HUES6 (cell line): ENCODE results near the gene POLR3K.
"Not testable (repeated sequence)": the region's sequence is repeated elsewhere in the genome, so short reads cannot be mapped to it uniquely, and the experiment has no call there.

Experiments used
- H3K27ac ChIP-seq: 2 replicates; pipeline ENCODE4 v1.7.0; 2013; ENCODE audit warnings: low read depth, mild to moderate bottlenecking, low read length, inconsistent platforms
- H3K27me3 ChIP-seq: 2 replicates; pipeline ENCODE4 v1.6.1; 2013; ENCODE audit warnings: low read length; ENCODE audit not compliant: control insufficient read depth, insufficient read depth
- H3K36me3 ChIP-seq: 2 replicates; pipeline ENCODE4 v1.6.1; 2013; ENCODE audit warnings: low read length; ENCODE audit not compliant: control insufficient read depth, insufficient read depth
- H3K4me1 ChIP-seq: 2 replicates; pipeline ENCODE4 v1.6.1; 2013; ENCODE audit warnings: low read length; ENCODE audit not compliant: control insufficient read depth, insufficient read depth
- H3K4me3 ChIP-seq: 2 replicates; pipeline ENCODE4 v1.5.1; 2013; ENCODE audit warnings: low read depth, low read length
- H3K9ac ChIP-seq: one replicate; pipeline ENCODE4 v1.6.1; 2013; ENCODE audit warnings: mild to moderate bottlenecking, low read length
- H3K9me3 ChIP-seq: 2 replicates; pipeline ENCODE4 v1.6.1; 2013; ENCODE audit warnings: low read depth, low read length; ENCODE audit not compliant: control insufficient read depth, insufficient read depth

POLR3K gene

DNA sequence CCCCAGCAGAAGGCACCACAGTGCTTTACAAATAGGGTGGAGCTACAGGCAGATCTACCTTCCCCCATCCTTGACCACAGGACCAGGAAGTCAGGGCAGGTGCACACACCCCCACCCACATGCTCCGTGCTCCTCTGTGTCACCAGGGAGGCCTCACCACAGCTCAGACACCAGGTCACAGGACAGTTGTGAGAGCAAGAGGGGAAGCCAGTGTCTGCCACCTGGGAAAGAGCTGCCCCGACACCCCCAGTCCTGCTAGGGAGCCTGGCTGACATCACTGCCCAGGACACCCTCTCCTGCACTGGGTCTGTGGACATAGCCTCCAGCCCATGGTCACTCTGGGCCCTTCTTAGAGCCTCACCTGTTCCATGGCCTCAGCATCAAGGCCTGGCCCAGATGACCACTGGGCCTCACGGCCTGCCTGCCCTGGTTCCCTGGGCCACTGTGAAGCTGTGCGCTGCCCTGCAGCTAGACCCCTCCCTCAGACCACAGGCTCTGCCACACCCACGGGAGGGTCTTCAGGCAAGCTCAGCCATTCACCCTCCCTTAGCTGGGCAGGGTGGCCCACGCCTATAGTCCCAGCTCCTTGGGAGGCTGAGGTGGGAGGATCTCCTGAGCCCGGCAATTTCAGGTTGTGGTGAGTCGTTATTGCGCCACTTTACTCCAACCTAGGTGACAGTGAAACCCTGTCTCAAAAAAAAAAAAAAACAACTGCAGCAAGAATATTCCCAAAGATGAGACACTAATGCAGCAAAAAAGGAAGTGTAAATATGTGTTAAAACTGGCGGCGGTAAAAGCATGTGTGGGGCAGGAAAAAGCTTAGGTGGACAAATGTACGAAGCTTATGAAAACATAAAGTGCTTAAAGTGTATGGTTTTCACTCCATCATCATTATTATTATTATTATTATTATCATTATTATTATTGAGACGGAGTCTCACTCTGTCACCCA, 14.2 kb downstream of the POLR3K start:
- Histone ChIP-seq H3K4me1 (no peaks in the 10 kb centered on the region), H3K27me3 (no peaks in the 10 kb centered on the region), H3K9ac (no peak overlapping the region), H3K36me3 (peaks cover 64% of the 10 kb centered on the region), H3K27ac (no peak overlapping the region), H3K4me3 (no peak overlapping the region), H3K9me3 (peaks cover 10% of the 10 kb centered on the region; the same call in 1 of the 2 replicates)

DNA sequence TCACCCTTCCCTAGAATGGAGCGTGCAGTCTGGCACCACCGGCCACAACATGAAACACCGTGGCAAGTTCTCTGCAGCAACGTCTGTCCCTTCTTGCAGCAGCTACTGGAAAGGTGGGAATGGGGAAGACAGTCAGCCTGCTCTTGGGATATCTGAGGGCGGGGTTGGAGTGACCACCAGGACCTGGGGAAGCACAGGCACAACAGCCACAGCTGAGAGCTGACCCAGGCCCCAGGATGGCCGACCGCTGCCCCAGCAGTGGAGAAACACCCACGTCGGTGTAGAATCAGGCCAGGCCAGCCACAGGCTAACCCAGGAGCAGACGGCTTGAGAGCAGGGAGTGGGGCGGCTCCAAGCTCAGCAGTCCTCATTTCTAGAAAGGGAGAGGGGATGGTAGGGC, 15.2 kb downstream of the POLR3K start:
- not testable (repeated sequence) for H3K27me3 ChIP-seq, H3K27ac ChIP-seq, H3K9me3 ChIP-seq, H3K4me3 ChIP-seq, H3K9ac ChIP-seq, H3K4me1 ChIP-seq
- peaks cover 58% of the 10 kb centered on the region for H3K36me3 ChIP-seq

DNA sequence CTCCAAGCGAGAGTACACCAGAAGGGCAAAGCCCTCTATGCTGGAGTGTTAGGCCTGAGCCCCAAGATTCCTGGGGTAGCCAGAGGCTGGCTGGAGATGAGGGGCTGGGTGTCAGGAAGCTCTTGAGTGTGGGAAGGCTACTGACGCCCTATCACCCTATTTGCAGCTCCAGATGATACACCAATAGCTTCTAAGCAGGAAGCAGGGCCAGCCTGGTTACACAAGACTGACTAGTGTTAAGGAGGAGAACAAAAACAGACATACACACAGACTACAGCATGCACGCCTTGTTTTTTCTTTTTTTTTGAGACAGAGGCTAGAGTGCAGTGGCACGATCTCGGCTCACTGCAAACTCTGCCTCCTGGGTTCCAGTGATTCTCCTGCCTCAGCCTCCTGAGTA, 15.9 kb downstream of the POLR3K start:
- no peak overlapping the region for H3K9ac ChIP-seq
- H3K27me3 ChIP-seq: no peaks in the 10 kb centered on the region
- no peak overlapping the region for H3K4me3 ChIP-seq
- no peaks in the 10 kb centered on the region for H3K4me1 ChIP-seq
- H3K27ac ChIP-seq: no peak overlapping the region
- peaks cover 51% of the 10 kb centered on the region for H3K36me3 ChIP-seq
- peaks cover 6% of the 10 kb centered on the region; the same call in 1 of the 2 replicates for H3K9me3 ChIP-seq

DNA sequence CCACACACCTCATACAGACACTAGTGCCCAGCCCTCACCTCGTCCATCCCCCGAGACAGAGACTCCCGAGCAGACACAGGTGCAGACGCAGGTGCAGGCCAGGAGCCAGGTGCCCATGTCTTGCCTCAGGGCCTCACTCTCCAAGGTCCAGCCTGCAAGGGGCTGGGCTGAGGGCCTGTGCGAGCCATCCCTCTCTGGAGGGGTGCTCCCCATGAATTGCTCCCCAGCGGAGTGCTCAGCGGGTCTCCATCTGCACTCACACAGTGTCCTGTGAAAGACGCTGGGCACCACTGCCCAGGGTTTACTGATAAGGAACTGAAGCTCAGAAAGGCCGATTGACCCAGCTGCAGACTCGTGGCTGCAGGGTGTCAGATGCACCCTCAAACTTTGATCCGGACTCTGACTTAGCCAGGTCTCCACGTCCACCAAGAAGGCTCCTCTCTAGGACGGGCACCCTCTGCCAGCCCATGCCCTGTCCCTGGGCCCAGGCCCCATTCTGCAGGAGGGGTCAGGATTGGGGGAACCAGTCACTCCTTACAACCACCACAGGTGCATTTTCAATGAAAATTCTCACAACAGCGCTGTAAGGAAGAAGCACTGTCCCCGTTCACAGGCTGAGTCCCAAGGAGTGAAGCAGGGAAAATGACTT, 16.9 kb downstream of the POLR3K start:
- Histone ChIP-seq H3K36me3 (peaks cover 41% of the 10 kb centered on the region), H3K9ac (no peak overlapping the region), H3K27ac (no peak overlapping the region), H3K4me3 (no peak overlapping the region), H3K9me3 (no peaks in the 10 kb centered on the region), H3K27me3 (no peaks in the 10 kb centered on the region), H3K4me1 (no peaks in the 10 kb centered on the region)

DNA sequence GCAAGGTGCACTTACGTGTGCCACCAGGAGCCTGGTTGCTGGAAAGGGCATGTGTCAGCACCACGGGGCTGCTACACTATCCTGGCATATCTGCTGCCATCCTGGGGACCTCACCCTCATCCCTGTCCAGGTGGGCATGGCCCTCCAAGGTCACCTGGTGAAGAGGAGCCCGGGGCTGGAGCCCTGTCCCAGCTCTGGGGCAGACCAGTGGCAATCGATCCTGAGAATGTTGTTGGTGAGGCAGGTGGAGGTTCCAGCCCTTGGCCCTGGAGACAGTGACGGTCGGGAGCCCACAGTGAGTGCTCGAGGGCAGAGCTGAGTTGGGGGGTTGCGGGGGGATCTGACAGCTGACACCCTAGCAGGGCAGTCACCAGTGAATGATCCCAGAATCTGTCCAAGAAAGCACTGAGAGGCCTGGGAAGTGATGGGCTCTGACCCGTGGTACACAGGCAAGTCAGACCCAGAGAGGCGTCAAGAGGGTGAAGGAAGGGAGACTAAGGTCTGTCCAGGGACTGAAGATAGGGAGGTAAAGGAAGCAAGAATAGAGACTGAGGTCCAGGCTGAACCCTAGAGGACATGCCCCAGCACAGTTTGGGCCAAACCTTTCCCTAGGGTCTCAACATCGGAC, 17.6 kb downstream of the POLR3K start:
- no peak overlapping the region for H3K4me3 ChIP-seq
- no peaks in the 10 kb centered on the region for H3K9me3 ChIP-seq
- no peaks in the 10 kb centered on the region for H3K4me1 ChIP-seq
- peaks cover 36% of the 10 kb centered on the region for H3K36me3 ChIP-seq
- H3K27me3 ChIP-seq: no peaks in the 10 kb centered on the region
- no peak overlapping the region for H3K27ac ChIP-seq
- no peak overlapping the region for H3K9ac ChIP-seq

DNA sequence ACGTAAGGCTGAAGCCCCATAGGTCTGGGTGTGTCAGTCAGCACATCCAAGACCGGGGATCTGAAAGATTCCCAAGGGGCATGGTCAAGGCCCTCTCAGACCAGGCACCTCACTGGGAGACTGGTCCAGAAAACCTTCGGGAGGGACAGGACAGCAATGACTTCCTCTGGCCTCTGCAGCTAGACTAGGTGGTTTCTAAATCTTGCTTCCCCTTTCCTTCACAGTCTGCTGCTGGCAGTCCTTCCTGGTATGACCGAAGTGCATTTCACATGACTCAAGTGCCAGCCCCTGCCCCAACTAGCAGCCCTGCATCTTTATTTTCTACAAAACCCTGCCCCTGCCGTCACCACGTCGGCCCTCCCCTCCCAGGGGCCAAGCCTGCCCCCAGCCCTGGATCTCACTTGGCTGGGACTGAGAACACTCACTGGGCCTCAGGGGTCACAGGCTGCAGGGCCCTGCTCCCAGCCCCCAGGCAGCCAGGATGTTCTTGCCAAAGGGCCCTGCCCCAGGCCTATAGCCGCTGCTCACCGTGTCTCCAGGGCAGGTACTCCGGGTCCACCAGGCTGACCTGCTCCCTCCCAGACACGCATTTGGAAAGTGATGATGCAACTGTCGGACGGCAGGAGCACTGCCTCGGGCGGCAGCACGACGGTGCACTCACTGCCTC, 18.3 kb downstream of the POLR3K start:
- no peaks in the 10 kb centered on the region for H3K4me1 ChIP-seq
- no peak overlapping the region for H3K9ac ChIP-seq
- no peaks in the 10 kb centered on the region for H3K27me3 ChIP-seq
- H3K9me3 ChIP-seq: no peaks in the 10 kb centered on the region
- H3K4me3 ChIP-seq: no peak overlapping the region
- H3K36me3 ChIP-seq: peaks cover 35% of the 10 kb centered on the region
- H3K27ac ChIP-seq: no peak overlapping the region

DNA sequence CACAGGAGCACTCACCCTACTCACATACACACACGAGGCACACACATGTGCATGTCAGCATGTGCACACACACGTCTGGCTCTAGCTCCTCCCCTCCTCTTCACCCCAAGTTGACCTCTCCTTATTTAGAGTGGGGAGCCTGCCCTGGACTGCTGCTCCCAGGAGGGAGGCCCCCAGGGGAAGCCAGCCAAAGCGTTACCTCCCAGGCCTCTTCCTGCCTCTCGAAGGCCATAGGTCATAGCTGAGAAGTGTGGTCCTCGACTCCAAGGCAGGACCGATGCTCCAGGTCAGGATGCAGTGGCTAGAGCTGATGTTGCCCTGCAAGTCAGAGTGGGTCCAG, 18.8 kb downstream of the POLR3K start:
- Histone ChIP-seq H3K9ac (no peak overlapping the region), H3K4me3 (no peak overlapping the region), H3K27me3 (no peaks in the 10 kb centered on the region), H3K9me3 (no peaks in the 10 kb centered on the region), H3K4me1 (no peaks in the 10 kb centered on the region), H3K36me3 (peaks cover 30% of the 10 kb centered on the region), H3K27ac (no peak overlapping the region)

DNA sequence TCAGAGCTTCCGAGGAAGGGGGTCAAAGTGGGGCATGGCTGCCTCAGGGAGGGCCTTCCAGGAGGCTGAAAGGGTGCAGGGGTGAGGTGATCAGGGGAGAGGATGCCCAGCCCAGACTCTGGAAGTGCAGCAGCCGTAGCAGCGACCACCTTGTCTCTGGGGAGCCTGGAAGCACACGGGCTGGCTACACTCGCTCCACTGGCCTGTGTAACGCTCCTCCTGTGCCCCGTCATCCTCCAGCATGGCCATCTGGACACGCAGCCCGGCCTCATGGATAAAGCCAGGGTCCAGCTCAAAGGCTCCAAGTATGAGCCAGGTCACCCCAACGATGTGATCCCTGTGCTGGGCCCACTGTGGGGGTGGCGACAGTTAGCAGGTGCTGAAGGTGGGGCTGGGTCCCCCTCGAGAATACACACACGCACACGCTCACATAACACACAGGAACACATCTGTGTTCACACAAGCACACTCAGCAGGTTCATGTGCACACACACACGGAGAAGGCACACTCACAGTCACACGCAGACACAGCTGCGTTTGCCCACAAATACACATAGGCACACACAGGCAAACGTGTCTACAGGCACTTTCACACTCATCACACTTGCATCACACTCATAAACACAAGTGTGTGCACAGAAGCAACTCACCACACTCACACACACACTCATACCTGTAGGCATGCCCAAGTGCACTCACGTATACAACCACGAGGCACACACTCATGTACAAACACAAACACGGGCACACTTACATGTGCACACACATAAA, 19.3 kb downstream of the POLR3K start:
- Histone ChIP-seq H3K27ac (no peak overlapping the region), H3K9ac (no peak overlapping the region), H3K9me3 (no peaks in the 10 kb centered on the region), H3K4me1 (no peaks in the 10 kb centered on the region), H3K36me3 (peaks cover 28% of the 10 kb centered on the region), H3K4me3 (no peak overlapping the region), H3K27me3 (no peaks in the 10 kb centered on the region)

DNA sequence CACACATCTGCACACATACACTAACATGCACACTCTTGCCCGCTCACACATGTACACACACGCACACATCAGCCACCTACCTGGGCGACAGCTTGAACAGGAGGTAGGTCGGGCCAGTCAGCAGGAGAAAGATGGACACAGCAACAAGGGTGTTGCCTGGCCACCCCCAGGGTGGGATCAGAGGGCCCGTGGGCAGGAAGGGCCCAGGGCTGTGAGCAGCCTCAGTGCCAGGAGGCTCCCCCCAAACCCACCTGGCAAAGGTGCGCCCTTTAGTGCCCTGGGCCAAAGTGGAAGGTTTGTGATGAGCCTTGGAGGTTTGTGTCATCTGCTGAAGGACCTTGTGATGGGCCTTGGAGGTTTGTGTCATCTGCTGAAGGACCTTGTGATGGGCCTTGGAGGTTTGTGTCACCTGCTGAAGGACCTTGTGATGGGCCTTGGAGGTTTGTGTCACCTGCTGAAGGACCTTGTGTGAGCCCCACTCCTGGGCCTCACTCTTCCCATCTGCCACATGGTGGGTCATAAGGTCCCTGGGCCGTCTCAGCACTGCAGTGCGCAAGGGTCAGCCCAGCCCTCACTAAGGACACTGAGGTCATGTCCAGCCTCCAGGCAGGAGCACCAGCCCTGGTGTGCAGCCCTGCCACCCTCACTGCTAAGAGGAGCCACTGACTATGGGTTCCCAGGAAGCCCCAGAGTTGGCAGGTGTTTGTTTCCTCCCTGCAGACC, 20.1 kb downstream of the POLR3K start:
- H3K27ac ChIP-seq, H3K4me1 ChIP-seq, H3K9ac ChIP-seq, H3K9me3 ChIP-seq, H3K27me3 ChIP-seq, H3K4me3 ChIP-seq: not testable (repeated sequence)
- H3K36me3 ChIP-seq: peaks cover 24% of the 10 kb centered on the region

DNA sequence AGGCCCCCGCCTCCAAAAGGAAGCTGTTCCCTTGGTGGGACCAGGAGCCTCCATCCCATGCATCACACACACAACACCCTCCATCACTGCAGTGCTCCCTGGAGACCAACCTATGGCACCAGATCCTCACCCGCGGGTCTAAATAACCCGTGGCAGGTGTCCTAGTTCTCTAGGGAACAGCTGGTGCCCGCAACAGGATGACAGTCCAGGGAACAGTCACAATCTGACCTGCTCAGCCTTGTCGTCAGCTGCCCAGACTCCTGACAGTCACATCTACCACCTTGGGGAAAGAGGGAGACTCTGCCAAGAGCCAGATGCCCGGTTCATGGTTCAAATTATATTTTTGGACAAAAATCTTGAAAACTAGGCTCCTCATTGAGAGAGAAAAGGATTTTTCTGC, 22.8 kb downstream of the POLR3K start:
- H3K27me3 ChIP-seq, H3K27ac ChIP-seq, H3K9me3 ChIP-seq, H3K36me3 ChIP-seq, H3K9ac ChIP-seq, H3K4me1 ChIP-seq, H3K4me3 ChIP-seq: not testable (repeated sequence)
